NCI-H2227 (cell line): Measurements from ENCODE around the gene PIWIL4.
"Not testable (repeated sequence)": the region's sequence is repeated elsewhere in the genome, so short reads cannot be mapped to it uniquely, and the experiment has no call there.

ENCODE experiments used
- DNase-seq: peaks from one replicate; lab custom pipeline; 2025; ENCODE audit not compliant: unreplicated experiment; lab: John Stamatoyannopoulos, UW

The PIWIL4 gene

GRCh38 chr11:94583866-94584500, 16.8 kb downstream of the PIWIL4 start:
- no peak for DNase-seq

- DNase-seq, result no peak
Measured at GRCh38 chr11:94584978-94585377, 17.8 kb downstream of the PIWIL4 start.

- DNase-seq, result no peak
Measured at GRCh38 chr11:94585399-94585798, 18.2 kb downstream of the PIWIL4 start.

GRCh38 chr11:94586546-94586945, 19.4 kb downstream of the PIWIL4 start:
- no peak for DNase-seq

GRCh38 chr11:94586978-94587377, 19.8 kb downstream of the PIWIL4 start:
- DNase-seq, result no peak

- DNase-seq, result no peak
Measured at GRCh38 chr11:94588366-94588942, 21.3 kb downstream of the PIWIL4 start.

GRCh38 chr11:94590352-94591041, 23.3 kb downstream of the PIWIL4 start:
- DNase-seq, result no peak

GRCh38 chr11:94593030-94593429, 25.9 kb downstream of the PIWIL4 start:
- DNase-seq, result no peak

GRCh38 chr11:94595076-94595475, 27.9 kb downstream of the PIWIL4 start:
- no peak for DNase-seq

- peak; percentile 11 for DNase-seq
Measured at GRCh38 chr11:94597896-94598295, 30.7 kb downstream of the PIWIL4 start.

- no peak for DNase-seq
Measured at GRCh38 chr11:94599510-94599909, 32.3 kb downstream of the PIWIL4 start.

- peak; percentile 7 for DNase-seq
Measured at GRCh38 chr11:94602430-94603372, 35.5 kb downstream of the PIWIL4 start.

GRCh38 chr11:94603587-94603986, 36.4 kb downstream of the PIWIL4 start:
- DNase-seq, result no peak

- DNase-seq, result no peak
Measured at GRCh38 chr11:94604482-94604881, 37.3 kb downstream of the PIWIL4 start.

- no peak for DNase-seq
Measured at GRCh38 chr11:94613120-94613519, 46.0 kb downstream of the PIWIL4 start.

- peak; percentile 80 for DNase-seq
Measured at GRCh38 chr11:94623120-94623735, 56.1 kb downstream of the PIWIL4 start.

- not testable (repeated sequence) for DNase-seq
Measured at GRCh38 chr11:94625422-94625821, 58.3 kb downstream of the PIWIL4 start.

- DNase-seq, result not testable (repeated sequence)
Measured at GRCh38 chr11:94627003-94627560, 59.9 kb downstream of the PIWIL4 start.

- no peak for DNase-seq
Measured at GRCh38 chr11:94629741-94630140, 62.6 kb downstream of the PIWIL4 start.

GRCh38 chr11:94630221-94630620, 63.1 kb downstream of the PIWIL4 start:
- DNase-seq, result no peak

- no peak for DNase-seq
Measured at GRCh38 chr11:94632356-94632755, 65.2 kb downstream of the PIWIL4 start.
